Measurements from ENCODE around the gene CABP5.

DNA sequence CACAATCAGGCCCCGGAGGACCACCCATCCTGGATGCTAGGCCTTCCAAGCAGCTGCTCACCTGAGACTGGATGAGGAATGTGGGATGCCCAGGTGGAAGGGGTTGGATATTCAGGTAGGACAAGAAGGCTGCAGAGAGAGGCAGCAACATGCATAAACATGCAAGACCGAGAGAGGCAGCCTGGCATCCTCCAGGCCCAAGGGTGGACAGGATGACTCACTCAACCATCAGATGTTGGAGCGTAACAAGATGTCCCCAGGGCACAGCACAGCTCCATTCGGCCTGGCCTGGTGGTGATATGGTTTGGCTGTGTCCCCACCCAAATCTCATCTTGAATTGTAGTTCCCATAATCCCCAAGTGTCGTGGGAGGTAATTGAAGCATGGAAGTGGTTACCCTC lies 10.0 kb upstream of the CABP5 start:
- no peak for TF ChIP-seq CTCF (IDR thresholded peaks at IDR 0.05)
- no peak for TF ChIP-seq POLR2A (IDR thresholded peaks at IDR 0.05)
